H9 (cell line): ENCODE results near the gene SAC3D1. TPM values are rescaled to one million over a fixed set of nuclear protein-coding genes. Genes with fewer than 3 reads are reported as not detected.

ENCODE experiments used
- DNase-seq: peaks from one replicate; pipeline ENCODE4 v3.0.0-alpha.2; 2017
- H2AFZ ChIP-seq: one replicate; pipeline ENCODE4 v1.6.1; 2013; ENCODE audit warnings: mild to moderate bottlenecking, low read length, control low read depth, moderate library complexity
- H2AK5ac ChIP-seq: 2 replicates; pipeline ENCODE4 v1.6.1; 2013; ENCODE audit warnings: low read length, control low read depth, mixed read lengths; ENCODE audit not compliant: insufficient read length
- H2BK120ac ChIP-seq: one replicate; pipeline ENCODE4 v1.6.1; 2013; ENCODE audit warnings: low read depth, mild to moderate bottlenecking, low read length, control low read depth, inconsistent platforms; ENCODE audit not compliant: poor library complexity, severe bottlenecking
- H2BK12ac ChIP-seq: 2 replicates; pipeline ENCODE4 v1.6.1; 2013; ENCODE audit warnings: low read length, control low read depth, mixed read lengths, low read depth; ENCODE audit not compliant: insufficient read length
- H2BK15ac ChIP-seq: 2 replicates; pipeline ENCODE4 v1.6.1; 2013; ENCODE audit warnings: low read depth, low read length, control low read depth
- H2BK20ac ChIP-seq: one replicate; pipeline ENCODE4 v1.6.1; 2013; ENCODE audit warnings: low read depth, mild to moderate bottlenecking, low read length, control low read depth, inconsistent platforms; ENCODE audit not compliant: poor library complexity, severe bottlenecking
- H2BK5ac ChIP-seq: 2 replicates; pipeline ENCODE4 v1.6.1; 2013; ENCODE audit warnings: low read length, control low read depth, mixed read lengths; ENCODE audit not compliant: insufficient read length
- H3K14ac ChIP-seq: 2 replicates; pipeline ENCODE4 v1.6.1; 2013; ENCODE audit warnings: low read length, control low read depth; ENCODE audit not compliant: insufficient read depth
- H3K18ac ChIP-seq: 2 replicates; pipeline ENCODE4 v1.6.1; 2013; ENCODE audit warnings: low read depth, mild to moderate bottlenecking, mixed read lengths, low read length, control low read depth; ENCODE audit not compliant: insufficient read length
- H3K23ac ChIP-seq: 2 replicates; pipeline ENCODE4 v1.6.1; 2013; ENCODE audit warnings: low read length, control low read depth, mixed read lengths, low read depth; ENCODE audit not compliant: insufficient read length
- H3K23me2 ChIP-seq: 2 replicates; pipeline ENCODE4 v1.6.1; 2013; ENCODE audit warnings: low read depth, mild to moderate bottlenecking, mixed read lengths, low read length, control low read depth; ENCODE audit not compliant: insufficient read length, poor library complexity, severe bottlenecking
- H3K27ac ChIP-seq: 2 replicates; pipeline ENCODE4 v1.5.1; 2013; ENCODE audit warnings: low read length, control low read depth, mixed read lengths, low read depth; ENCODE audit not compliant: insufficient read length
- H3K27me3 ChIP-seq: 2 replicates; pipeline ENCODE4 v1.6.1; 2013; ENCODE audit warnings: low read length, control low read depth, inconsistent platforms; ENCODE audit not compliant: insufficient read depth
- H3K4ac ChIP-seq: 2 replicates; pipeline ENCODE4 v1.6.1; 2013; ENCODE audit warnings: low read depth, mild to moderate bottlenecking, control low read depth, inconsistent platforms, low read length, moderate library complexity
- H3K4me1 ChIP-seq: 2 replicates; pipeline ENCODE4 v1.6.1; 2013; ENCODE audit warnings: low read length, control low read depth, inconsistent platforms; ENCODE audit not compliant: insufficient read depth
- H3K4me2 ChIP-seq: 2 replicates; pipeline ENCODE4 v1.6.1; 2013; ENCODE audit warnings: low read length, control low read depth, mixed read lengths; ENCODE audit not compliant: insufficient read length, insufficient read depth
- H3K56ac ChIP-seq: 2 replicates; pipeline ENCODE4 v1.6.1; 2013; ENCODE audit warnings: low read depth, mild to moderate bottlenecking, mixed read lengths, low read length, control low read depth; ENCODE audit not compliant: insufficient read length
- H3K79me1 ChIP-seq: 2 replicates; pipeline ENCODE4 v1.6.1; 2013; ENCODE audit warnings: low read depth, mild to moderate bottlenecking, moderate library complexity, low read length, control low read depth, inconsistent platforms; ENCODE audit not compliant: insufficient read depth, poor library complexity, severe bottlenecking
- H3K79me2 ChIP-seq: 2 replicates; pipeline ENCODE4 v1.6.1; 2013; ENCODE audit warnings: low read length, control low read depth, inconsistent platforms; ENCODE audit not compliant: insufficient read depth
- H3K9ac ChIP-seq: 2 replicates; pipeline ENCODE4 v1.6.1; 2013; ENCODE audit warnings: low read length, control low read depth, mixed read lengths; ENCODE audit not compliant: insufficient read length; ENCODE audit errors: extremely low read depth
- H3K9me3 ChIP-seq: one replicate; pipeline ENCODE4 v1.6.1; 2013; ENCODE audit warnings: low read depth, low read length, inconsistent platforms; ENCODE audit not compliant: control insufficient read depth
- H3T11ph ChIP-seq: one replicate; pipeline ENCODE4 v1.6.1; 2013; ENCODE audit warnings: mild to moderate bottlenecking, low read length, control low read depth, inconsistent platforms
- H4K20me1 ChIP-seq: one replicate; pipeline ENCODE4 v1.6.1; 2013; ENCODE audit not compliant: control insufficient read depth, insufficient read length, insufficient read depth
- H4K5ac ChIP-seq: 2 replicates; pipeline ENCODE4 v1.6.1; 2013; ENCODE audit warnings: low read depth, mild to moderate bottlenecking, mixed read lengths, low read length, control low read depth; ENCODE audit not compliant: insufficient read length
- H4K8ac ChIP-seq: replicated peaks from 2 replicates; pipeline ENCODE4 v1.6.1; 2013; ENCODE audit warnings: low read length, control low read depth, mixed read lengths, low read depth; ENCODE audit not compliant: insufficient read length
- H4K91ac ChIP-seq: 2 replicates; pipeline ENCODE4 v1.6.1; 2013; ENCODE audit warnings: low read depth, mild to moderate bottlenecking, moderate library complexity, mixed read lengths, low read length, control low read depth; ENCODE audit not compliant: insufficient read length
- H3K27ac Mint-ChIP-seq, 3 experiments: 2 replicates in 2 of 3; 3 replicates in 1 of 3; pipeline ENCODE4 v1.8.0; 2020 to 2021; ENCODE audit warnings: mixed read lengths in 3 of 3, mild to moderate bottlenecking in 1 of 3, moderate library complexity in 1 of 3
- H3K27me3 Mint-ChIP-seq: 2 replicates; pipeline ENCODE4 v1.8.0; 2021; ENCODE audit warnings: low read depth, mild to moderate bottlenecking, moderate library complexity, mixed read lengths
- H3K36me3 Mint-ChIP-seq, 3 experiments: 2 replicates in 2 of 3; 3 replicates in 1 of 3; pipeline ENCODE4 v1.8.0; 2020 to 2021; ENCODE audit warnings: low read depth in 3 of 3, mixed read lengths in 3 of 3; ENCODE audit not compliant: insufficient read depth in 1 of 3
- H3K4me1 Mint-ChIP-seq, 2 experiments: 2 replicates each; pipeline ENCODE4 v1.8.0; 2020; ENCODE audit warnings: mixed read lengths in 2 of 2
- H3K4me3 Mint-ChIP-seq, 2 experiments: 2 replicates in 1 of 2; 3 replicates in 1 of 2; pipeline ENCODE4 v1.8.0; 2020 to 2021; ENCODE audit warnings: mild to moderate bottlenecking in 2 of 2, mixed read lengths in 2 of 2, moderate library complexity in 1 of 2
- H3K9me3 Mint-ChIP-seq, 2 experiments: 2 replicates in 1 of 2; 3 replicates in 1 of 2; pipeline ENCODE4 v1.8.0; 2020; ENCODE audit warnings: mild to moderate bottlenecking in 2 of 2, mixed read lengths in 2 of 2, moderate library complexity in 1 of 2
- WGBS: extraction: QIAGEN DNeasy Blood & Tissue Kit; methylation state at CpG from one replicate; pipeline ENCODE4 v1.1.7; 2013; ENCODE audit warnings: missing lambda C conversion rate, low lambda C conversion rate, mixed read lengths; ENCODE audit not compliant: insufficient read length; ENCODE audit errors: extremely low coverage; 5-methylcytosine and 5-hydroxymethylcytosine counted together
- total RNA-seq: library from RNA; stranded (reverse); gene quantifications from 2 replicates; pipeline ENCODE4 v1.2.1, GENCODE V29; 2021
- TF ChIP-seq, protein P1 (sequence below): fragments of 200-600 bp; sonication (generic); conservative IDR thresholded peaks from 3 replicates; pipeline ENCODE4 v1.8.0; 2021; ENCODE audit warnings: antibody characterized with exemption, mild to moderate bottlenecking

Gene SAC3D1
- total RNA-seq, 1 experiment from 2014 or later, result 20.7 TPM

DNA sequence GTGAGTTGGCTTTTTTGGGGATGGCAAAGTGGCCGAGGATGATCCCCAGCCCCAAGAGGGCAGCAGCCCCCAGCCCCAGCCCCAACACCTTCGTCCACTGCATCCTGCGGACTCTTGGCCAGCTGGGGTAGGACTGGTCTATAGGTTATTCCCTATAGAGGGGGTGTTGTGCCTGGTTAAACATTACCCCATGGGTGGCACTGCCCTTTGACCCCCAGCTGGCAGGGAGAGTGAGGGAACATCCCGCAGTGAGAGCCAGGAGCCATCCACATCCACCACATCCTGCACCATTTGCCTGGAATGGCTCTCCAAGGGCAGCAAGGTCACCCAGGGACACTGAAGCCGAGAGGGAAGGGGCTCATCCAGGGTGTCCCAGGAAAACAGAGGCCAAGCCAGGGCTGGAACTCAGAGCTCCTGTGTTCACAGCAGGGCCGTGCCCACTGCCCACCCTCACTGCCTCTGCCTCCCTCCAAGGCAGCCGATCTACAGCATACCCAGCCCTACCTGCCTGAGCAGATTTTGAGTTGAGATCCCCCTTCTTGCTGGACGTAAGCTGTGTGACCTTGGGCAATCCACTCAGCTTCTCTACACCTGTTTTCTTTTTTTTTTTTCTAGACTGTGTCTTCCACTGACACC is 17.5 kb downstream of the SAC3D1 start, which contains the start of gene NAALADL1:
Gene NAALADL1 (minus strand): TSS at position 135 of the 636 bp plus-strand sequence. CDS start 32 bp downstream, at position 103.
- Mint-ChIP-seq H3K36me3 (no peaks in the 10 kb centered on the region), H3K27me3 (peaks cover 15% of the 10 kb centered on the region), H3K9me3 (no peaks in the 10 kb centered on the region)

More for the DNA sequence above, 17.5 kb downstream of the SAC3D1 start, which contains the start of gene NAALADL1:
- no peaks in the 10 kb centered on the region for H3K23me2 ChIP-seq
- H3K4me1 Mint-ChIP-seq, result peaks cover 2 to 4% of the 10 kb centered on the region in 2 experiments
- no peak within 1 kb of the TSS for H2BK12ac ChIP-seq
- H4K8ac ChIP-seq, result no peak within 1 kb of the TSS
- no peak within 1 kb of the TSS for H3K56ac ChIP-seq
- peak within 1 kb of the TSS; percentile 34; the same call in 1 of the 2 replicates for H3K14ac ChIP-seq
- no peak within 1 kb of the TSS for H3K4ac ChIP-seq
- no CpG with 5 or more reads among the region's 8 CpGs for WGBS
- H3K4me2 ChIP-seq, result no peak within 1 kb of the TSS
- no peak within 1 kb of the TSS for H3K9ac ChIP-seq
- H2BK20ac ChIP-seq, result no peak within 1 kb of the TSS
- DNase-seq, result no peak
- H3K27ac ChIP-seq, result no peak within 1 kb of the TSS
- H3K79me1 ChIP-seq, result no peaks in the 10 kb centered on the region
- H3K4me3 Mint-ChIP-seq, result no peak within 1 kb of the TSS; a peak in 1 of 5 replicates
- no peaks in the 10 kb centered on the region for H3K79me2 ChIP-seq
- no peaks in the 10 kb centered on the region for H3K9me3 ChIP-seq
- H3K4me1 ChIP-seq, result no peaks in the 10 kb centered on the region
- no peak within 1 kb of the TSS for H2BK15ac ChIP-seq
- no peak within 1 kb of the TSS for H2AFZ ChIP-seq
- TF ChIP-seq, protein P1, sequence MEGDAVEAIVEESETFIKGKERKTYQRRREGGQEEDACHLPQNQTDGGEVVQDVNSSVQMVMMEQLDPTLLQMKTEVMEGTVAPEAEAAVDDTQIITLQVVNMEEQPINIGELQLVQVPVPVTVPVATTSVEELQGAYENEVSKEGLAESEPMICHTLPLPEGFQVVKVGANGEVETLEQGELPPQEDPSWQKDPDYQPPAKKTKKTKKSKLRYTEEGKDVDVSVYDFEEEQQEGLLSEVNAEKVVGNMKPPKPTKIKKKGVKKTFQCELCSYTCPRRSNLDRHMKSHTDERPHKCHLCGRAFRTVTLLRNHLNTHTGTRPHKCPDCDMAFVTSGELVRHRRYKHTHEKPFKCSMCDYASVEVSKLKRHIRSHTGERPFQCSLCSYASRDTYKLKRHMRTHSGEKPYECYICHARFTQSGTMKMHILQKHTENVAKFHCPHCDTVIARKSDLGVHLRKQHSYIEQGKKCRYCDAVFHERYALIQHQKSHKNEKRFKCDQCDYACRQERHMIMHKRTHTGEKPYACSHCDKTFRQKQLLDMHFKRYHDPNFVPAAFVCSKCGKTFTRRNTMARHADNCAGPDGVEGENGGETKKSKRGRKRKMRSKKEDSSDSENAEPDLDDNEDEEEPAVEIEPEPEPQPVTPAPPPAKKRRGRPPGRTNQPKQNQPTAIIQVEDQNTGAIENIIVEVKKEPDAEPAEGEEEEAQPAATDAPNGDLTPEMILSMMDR, result no peak
- peak within 1 kb of the TSS in 2 of 3 experiments; percentile 44 to 61; a peak in 3 of 7 replicates for H3K27ac Mint-ChIP-seq
- no peak within 1 kb of the TSS for H2BK120ac ChIP-seq
- H3T11ph ChIP-seq, result no peak within 1 kb of the TSS
- H3K18ac ChIP-seq, result no peak within 1 kb of the TSS
- H2AK5ac ChIP-seq, result no peak within 1 kb of the TSS
- no peak within 1 kb of the TSS for H3K23ac ChIP-seq
- no peak within 1 kb of the TSS for H4K91ac ChIP-seq
- H4K5ac ChIP-seq, result no peak within 1 kb of the TSS
- no peaks in the 10 kb centered on the region for H3K27me3 ChIP-seq
- no peaks in the 10 kb centered on the region for H4K20me1 ChIP-seq
- H2BK5ac ChIP-seq, result no peak within 1 kb of the TSS
